ENCODE results near the gene TRABD2B. TPM values are rescaled to one million over a fixed set of nuclear protein-coding genes. Genes with fewer than 3 reads are reported as not detected.

TRABD2B gene
- total RNA-seq, 1 experiment from 2014 or later: 0.05 TPM

GRCh38 chr1:48023488-48023887 lies 26.3 kb upstream of the TRABD2B start:
- Histone ChIP-seq H3K9ac (ENCODE audit: low read length) (no peak overlapping the region), H4K20me1 (ENCODE audit: insufficient read depth) (no peaks in the 10 kb centered on the region), H3K9me3 (ENCODE audit: control insufficient read depth in 1 of 2, insufficient read depth in 1 of 2, low read depth in 1 of 2, low read length in 2 of 2) (no peaks in the 10 kb centered on the region), H3K4me2 (ENCODE audit: low read length) (no peak overlapping the region), H3K79me2 (ENCODE audit: insufficient read depth, low read length) (no peaks in the 10 kb centered on the region), H3K27me3 (ENCODE audit: insufficient read depth, low read length) (peaks cover 11% of the 10 kb centered on the region; the same call in 1 of the 2 replicates), H3K27ac (ENCODE audit: low read depth, low read length) (no peak overlapping the region), H3K4me3 (replicated peaks in 1 of 2; ENCODE audit: low read depth in 1 of 2, low read length in 2 of 2) (no peak overlapping the region), H2AFZ (ENCODE audit: low read depth, low read length, poor library complexity, severe bottlenecking) (no peak overlapping the region), H3K4me1 (ENCODE audit: control insufficient read depth in 1 of 2, insufficient read depth in 2 of 2, low read length in 2 of 2) (no peaks in the 10 kb centered on the region), H3K36me3 (ENCODE audit: control insufficient read depth in 1 of 2, insufficient read depth in 2 of 2, low read length in 2 of 2) (no peaks in the 10 kb centered on the region), H3K9me2 (ENCODE audit: insufficient read depth) (no peaks in the 10 kb centered on the region)
- no TSS peak for BruUV-seq (replicated peaks)
- RAD21 ChIA-PET (ENCODE audit: low non-redundant PET in 1 of 2, low total read pairs in 2 of 2, uncharacterized antibody in 2 of 2, unreplicated experiment in 2 of 2): no interaction called here
- intact Hi-C loops (cut with micrococcal nuclease): no loop called here
- CTCF ChIA-PET: no interaction called here
- ATAC-seq (no peak), DNase-seq (ENCODE audit: low read depth, low spot score) (no peak)
- POLR2A ChIA-PET: no interaction called here
- TF ChIP-seq MAX (IDR thresholded peaks at IDR 0.05) (no peak), ELF1 (IDR thresholded peaks at IDR 0.05; ENCODE audit: borderline replicate concordance, low read depth) (no peak), JUND (IDR thresholded peaks at IDR 0.05) (no peak), CTCF (IDR thresholded peaks at IDR 0.05 in 2 of 3, conservative IDR thresholded peaks at IDR 0.05 in 1 of 3; ENCODE audit: borderline replicate concordance in 1 of 3, insufficient read depth in 1 of 3, low read depth in 2 of 3, low read length in 2 of 3) (0 out of 6 replicates have a peak, but pooled peaks of 1 of the 3 experiments have one; percentile 8), POLR2AphosphoS5 (IDR thresholded peaks at IDR 0.05; ENCODE audit: low read depth, low read length) (no peak)

- BruUV-seq (replicated peaks): no TSS peak
- TF ChIP-seq SP1 (IDR thresholded peaks at IDR 0.05; ENCODE audit: low read depth): no peak
- TF ChIP-seq POLR2A (IDR thresholded peaks at IDR 0.05; ENCODE audit: borderline replicate concordance, extremely low read depth, insufficient read depth, insufficient read length): no peak
- TF ChIP-seq RAD21 (IDR thresholded peaks at IDR 0.05; ENCODE audit: low read depth): no peak
- no peak for TF ChIP-seq ZNF274 (IDR thresholded peaks at IDR 0.05; ENCODE audit: low read depth, low read length)
- TF ChIP-seq TCF7L2 (IDR thresholded peaks at IDR 0.05; ENCODE audit: borderline replicate concordance, extremely low read depth, insufficient read depth, insufficient read length): no peak
- no peak for TF ChIP-seq POLR2AphosphoS5 (IDR thresholded peaks at IDR 0.05; ENCODE audit: low read depth, low read length)
- no peak for TF ChIP-seq FOSL1 (IDR thresholded peaks at IDR 0.05; ENCODE audit: low read depth)
- no peak for TF ChIP-seq REST (IDR thresholded peaks at IDR 0.05; ENCODE audit: low read depth)
- TF ChIP-seq CEBPB (IDR thresholded peaks at IDR 0.05; ENCODE audit: low read depth): no peak
- TF ChIP-seq CBX3 (IDR thresholded peaks at IDR 0.05; ENCODE audit: low read depth): no peak
- TF ChIP-seq YY1 (IDR thresholded peaks at IDR 0.05; ENCODE audit: extremely low read depth, insufficient replicate concordance, low read depth, low read length): no peak
Measured at GRCh38 chr1:48022306-48022705, 25.1 kb upstream of the TRABD2B start.

More at GRCh38 chr1:48022306-48022705, 25.1 kb upstream of the TRABD2B start:
- Histone ChIP-seq H2AFZ (ENCODE audit: low read depth, low read length, poor library complexity, severe bottlenecking) (no peak overlapping the region), H3K9me3 (ENCODE audit: control insufficient read depth in 1 of 2, insufficient read depth in 1 of 2, low read depth in 1 of 2, low read length in 2 of 2) (no peaks in the 10 kb centered on the region), H3K4me1 (ENCODE audit: control insufficient read depth in 1 of 2, insufficient read depth in 2 of 2, low read length in 2 of 2) (no peaks in the 10 kb centered on the region), H3K27ac (ENCODE audit: low read depth, low read length) (no peak overlapping the region), H3K79me2 (ENCODE audit: insufficient read depth, low read length) (no peaks in the 10 kb centered on the region), H3K36me3 (ENCODE audit: control insufficient read depth in 1 of 2, insufficient read depth in 2 of 2, low read length in 2 of 2) (no peaks in the 10 kb centered on the region), H4K20me1 (ENCODE audit: insufficient read depth) (no peaks in the 10 kb centered on the region), H3K27me3 (ENCODE audit: insufficient read depth, low read length) (peaks cover 11% of the 10 kb centered on the region; the same call in 1 of the 2 replicates), H3K4me3 (replicated peaks in 1 of 2; ENCODE audit: low read depth in 1 of 2, low read length in 2 of 2) (no peak overlapping the region), H3K9ac (ENCODE audit: low read length) (no peak overlapping the region), H3K9me2 (ENCODE audit: insufficient read depth) (no peaks in the 10 kb centered on the region), H3K4me2 (ENCODE audit: low read length) (no peak overlapping the region)
- intact Hi-C loops (cut with micrococcal nuclease): no loop called here
- ChIA-PET RAD21 (ENCODE audit: low non-redundant PET in 1 of 2, low total read pairs in 2 of 2, uncharacterized antibody in 2 of 2, unreplicated experiment in 2 of 2) (no interaction called here), CTCF (no interaction called here), POLR2A (no interaction called here)
- no peak for DNase-seq (ENCODE audit: low read depth, low spot score)
- no peak for ATAC-seq

All from HCT116 (cell line).